Measurements from ENCODE around the gene DNAL4.

Gene DNAL4

DNA sequence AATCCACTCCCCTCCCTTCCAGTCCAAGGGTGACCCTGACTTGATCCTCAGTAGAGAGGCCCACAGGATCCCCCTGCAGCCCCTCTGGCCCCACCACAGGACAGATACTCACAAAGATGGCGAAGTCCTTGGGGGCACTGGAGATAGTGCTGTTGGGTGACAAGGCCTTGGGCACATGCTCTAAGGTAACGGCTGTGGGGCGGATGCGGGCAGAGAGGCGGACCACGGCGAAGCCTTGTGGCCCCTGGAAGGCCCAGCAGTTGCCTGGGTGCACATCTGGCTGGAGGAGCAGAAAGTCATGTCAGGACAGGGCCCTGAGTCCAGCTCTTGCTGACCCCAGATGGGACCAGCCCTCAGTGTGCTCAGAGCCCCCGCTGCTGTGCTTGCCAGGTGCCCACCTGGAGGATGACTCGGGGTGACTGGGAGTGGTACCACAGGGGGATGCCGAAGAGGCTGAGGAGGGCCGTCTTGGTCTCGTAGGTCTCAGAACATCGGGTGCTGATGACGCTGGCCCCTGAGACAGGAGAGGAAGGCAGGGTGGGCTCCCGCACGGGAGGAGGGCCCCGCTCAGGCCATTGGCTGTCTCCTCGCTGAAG is 55.4 kb downstream of the DNAL4 start:
- FAIRE-seq = no peak

DNA sequence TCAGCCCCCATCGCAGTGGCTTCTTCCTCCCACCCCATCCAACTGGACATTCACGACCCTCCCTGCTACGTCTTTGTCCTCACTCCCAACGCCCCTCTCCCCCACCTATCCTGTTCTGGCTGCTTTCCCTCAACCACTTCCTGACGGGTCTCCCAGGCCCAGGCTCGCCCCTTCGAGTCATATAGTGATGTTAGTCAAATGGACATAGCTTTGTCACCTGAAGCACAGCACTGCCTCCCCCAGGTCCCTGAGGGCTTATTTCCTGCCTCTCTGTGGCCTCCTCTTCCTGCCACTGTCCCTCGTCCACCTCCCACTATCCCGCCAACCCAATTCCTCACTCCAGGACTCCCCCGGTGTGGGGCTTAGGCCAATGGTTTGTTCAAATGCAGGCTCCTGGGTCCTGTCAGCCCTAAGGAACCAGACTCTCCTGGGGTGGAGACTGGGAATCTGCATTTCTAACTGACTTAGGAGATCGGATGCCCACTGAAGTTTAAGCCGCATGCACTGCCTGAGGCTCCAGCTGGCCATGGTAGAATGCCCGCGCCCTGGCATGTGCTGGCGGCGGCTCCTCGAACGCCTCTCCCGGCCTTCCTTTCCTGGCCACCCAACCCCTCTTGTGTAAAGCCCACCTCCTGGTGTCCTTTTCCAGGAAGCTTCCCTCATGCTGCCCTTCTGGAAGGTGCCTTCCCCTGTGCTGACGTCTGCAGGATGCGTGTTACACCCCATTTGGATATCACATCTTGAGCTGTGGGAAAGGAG is 56.5 kb downstream of the DNAL4 start:
- FAIRE-seq = no peak

DNA sequence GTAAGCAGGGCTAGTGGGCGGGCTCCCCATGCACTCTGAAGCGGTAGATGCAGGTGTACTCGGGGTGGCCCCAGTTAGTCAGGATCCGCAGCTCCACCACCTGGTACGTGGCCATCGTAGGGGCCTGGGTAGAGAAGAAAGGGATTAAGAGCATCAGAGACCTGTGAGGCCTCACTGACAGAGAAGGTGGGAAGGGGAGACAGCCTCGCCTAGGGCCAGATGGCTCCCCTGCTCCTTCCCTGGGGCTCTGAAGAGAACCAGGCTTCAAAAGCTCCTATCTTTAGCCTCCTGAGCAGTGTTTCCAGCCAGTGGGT is 57.7 kb downstream of the DNAL4 start:
- no peak for FAIRE-seq

DNA sequence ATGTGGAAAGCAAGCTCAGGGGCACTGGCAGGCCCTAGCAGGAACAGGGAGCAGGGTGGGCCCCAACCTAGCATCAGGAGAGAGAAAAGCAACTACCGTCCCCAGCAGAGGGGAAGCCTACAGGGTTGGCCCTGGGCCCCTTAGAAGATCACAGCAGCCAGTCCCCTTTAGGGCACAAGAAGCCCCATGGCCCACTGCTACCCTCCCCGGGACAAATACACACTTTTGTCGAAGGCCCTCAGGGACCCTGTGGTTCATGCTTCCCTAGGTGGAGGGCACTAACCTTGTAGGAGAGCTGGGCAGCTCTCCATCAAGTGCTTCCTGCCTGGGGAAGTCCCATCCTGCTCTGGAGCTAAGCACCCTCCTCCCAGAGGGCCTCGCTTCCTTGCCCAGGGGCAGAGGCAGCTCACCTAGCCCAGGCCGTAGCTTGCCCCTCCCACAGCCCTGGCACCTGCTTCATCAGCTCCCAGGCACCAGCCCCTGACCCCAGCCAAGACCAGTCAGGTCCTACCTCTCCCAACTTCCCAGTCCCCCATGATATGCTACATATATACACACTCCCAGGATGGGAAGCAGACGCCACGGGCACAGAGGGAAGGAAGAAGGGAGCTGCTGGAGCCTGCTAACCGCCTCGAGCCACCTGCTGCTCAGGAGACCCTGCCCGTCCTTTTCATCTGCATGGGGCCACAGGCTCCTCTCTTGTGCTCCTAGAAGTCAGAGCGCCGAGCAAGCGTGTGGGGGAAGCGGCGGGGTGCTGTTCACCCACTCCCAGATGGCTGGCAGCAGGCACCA is 58.3 kb downstream of the DNAL4 start:
- FAIRE-seq = no peak

DNA sequence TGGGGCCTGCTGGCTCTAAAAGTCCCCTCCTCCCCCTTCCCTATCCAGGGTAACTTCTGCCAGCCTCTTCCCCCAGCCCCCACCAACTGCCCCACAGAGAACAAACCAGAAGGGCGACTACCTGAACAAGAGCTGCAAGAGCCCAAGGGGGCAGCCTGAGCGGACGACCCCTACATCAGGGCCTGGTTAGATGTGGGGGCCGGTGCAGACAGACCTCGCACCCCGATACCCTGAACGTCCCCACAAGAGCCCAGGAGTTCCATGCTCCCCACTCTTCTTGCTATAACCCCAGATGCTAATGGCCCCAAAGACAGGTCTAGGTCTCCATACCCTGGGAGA is 58.8 kb downstream of the DNAL4 start:
- no peak for FAIRE-seq

DNA sequence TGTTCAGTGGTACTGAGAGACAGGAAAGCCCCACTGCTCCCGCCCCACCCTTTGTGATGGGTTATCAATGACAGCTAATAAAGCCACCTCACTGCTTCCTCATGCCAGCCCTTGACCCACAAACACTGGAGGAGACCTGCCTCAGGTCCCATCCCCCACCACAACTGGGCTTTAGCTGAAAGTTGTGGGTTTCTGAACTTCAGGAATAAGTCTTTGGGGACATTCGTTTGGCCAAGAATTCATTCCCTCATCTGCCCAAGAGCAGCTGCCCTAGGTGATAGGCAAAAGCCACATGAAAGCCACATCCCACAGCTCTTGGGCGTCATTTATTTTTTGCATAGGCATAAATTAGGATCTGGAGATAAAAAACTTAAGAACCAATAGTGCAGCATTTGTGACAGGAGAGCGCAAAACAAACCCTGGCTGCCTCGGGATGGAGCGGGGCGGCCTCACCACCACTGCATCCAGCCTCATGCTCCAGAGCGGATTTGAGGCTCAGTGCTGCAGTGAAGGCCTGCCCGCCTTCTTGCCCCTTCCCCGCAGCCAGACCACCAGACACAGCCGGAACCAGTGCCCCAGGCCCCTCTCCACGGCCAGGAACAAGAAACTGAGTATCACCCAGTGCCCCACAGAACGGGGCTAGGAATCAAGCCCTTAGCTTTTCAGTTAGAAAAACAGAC is 59.4 kb downstream of the DNAL4 start:
- FAIRE-seq = no peak

DNA sequence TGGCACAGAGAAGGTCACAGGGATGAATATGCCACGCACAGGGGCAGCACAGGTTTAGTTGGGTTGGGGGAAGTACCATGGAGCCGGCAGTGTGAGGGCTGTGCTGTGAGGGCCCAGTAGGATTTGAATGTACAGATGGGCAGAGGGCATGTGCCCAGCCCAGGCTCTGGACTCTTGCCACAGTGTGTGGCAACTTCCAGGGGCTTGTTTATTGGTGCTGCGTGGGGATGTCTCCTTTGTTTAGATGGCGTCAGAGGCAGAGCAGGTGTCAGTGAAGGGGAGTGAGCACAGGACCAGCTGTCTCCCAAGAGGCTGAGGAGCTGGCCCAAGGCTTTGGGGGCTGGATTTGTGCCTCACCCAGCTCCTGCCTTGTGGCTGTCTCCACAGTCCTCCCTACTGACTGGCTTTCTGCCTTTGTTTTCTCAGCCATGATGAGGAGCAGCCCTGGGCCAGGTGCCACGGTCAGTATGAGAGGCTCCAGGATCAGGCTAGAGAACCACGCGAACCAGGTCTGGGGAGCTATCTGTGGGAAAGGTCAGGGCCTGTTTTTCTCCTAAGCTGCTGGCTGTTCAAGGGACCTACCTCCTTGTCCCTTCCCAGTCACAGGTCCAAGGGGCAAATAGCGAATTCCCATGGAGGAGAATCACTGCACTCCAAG is 60.1 kb downstream of the DNAL4 start:
- no peak for FAIRE-seq

DNA sequence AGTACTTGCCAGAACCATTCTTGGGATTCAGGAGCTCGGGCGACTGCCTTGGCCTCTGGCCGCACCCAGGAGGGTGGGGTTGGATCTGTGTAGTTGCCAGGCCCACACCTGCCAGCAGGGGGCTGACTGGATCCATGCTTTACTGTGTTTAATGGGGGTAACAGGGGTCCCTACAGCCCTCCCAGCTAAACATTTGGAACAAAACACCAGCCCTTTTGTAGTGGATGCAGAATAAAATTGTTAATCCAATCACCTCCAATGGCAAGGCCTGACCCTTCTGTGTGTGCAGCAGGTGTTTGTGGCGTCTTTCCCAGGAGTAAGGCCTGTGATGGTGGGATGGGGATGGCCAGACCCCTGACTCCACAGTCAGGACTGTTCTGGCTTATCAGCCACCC is 60.6 kb downstream of the DNAL4 start:
- no peak for FAIRE-seq

DNA sequence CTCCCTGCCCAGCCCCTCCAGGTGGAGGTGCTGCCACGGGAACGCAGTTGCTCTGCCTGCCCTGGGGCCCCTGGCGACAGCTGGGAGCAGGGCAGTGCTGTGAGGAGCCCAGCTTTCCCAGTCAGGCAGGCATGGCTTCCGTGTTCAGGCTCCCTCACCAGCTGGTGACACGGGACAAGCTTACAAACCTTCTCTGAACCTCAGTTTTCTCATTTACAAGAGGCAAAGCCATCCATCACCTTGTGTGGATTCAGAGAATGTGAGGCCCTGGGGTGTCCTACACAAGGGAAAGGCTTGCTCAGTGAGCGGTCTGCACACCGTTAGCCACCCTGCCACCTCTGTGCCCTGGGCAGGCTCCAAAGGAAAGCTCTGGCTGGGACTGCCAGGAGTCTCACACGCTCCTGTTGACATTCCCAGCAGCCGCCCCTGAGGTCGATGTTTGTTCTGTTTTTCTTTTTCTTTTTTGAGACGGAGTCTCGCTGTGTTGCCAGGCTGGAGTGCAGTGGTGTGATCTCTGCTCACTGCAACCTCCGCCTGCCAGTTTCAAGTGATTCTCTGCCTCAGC is 61.6 kb downstream of the DNAL4 start:
- no peak for FAIRE-seq

DNA sequence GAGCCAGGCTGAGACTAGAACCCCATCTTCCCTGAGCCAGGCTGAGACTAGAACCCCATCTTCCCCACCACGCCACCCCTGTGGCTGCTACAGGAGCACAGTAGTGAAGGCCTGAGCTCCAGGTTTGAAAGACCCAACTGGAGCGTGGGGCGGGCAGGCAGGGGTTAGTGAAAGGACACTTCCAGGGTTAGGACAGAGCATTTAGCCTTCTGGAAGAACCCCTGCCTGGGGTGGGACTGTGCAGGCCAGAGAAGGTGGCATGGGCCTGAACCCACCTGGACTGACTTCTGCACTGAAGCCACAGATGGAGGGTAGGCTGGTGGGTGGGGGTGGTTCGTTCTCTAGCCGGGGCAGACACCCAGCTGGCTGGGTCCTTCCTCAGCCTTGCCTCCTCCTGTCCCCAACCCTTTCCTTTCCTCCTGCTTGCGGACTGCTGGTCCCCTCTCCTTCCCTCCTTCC is 62.2 kb downstream of the DNAL4 start:
- FAIRE-seq = no peak

DNA sequence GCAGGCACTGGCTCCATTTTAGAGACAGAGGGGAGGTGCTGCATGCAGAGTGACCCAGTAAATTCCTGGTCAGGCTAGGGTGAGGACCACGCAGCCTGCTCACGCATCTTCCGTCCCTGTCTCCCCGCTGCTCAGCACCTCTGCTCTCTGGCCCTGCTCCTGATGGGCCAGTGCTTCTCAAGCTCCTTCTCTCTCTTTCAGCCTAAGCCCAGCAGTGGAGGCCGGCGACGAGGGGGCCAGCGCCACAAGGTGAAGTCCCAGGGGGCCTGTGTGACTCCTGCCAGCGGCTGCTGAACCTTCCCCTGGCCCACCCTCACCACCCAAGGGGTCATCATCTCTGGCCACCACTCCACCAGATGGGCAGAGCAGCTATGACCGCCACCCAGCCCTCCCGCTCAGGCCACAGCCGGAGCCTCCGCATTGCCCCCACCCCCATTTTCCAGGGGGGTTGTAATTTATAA is 63.5 kb downstream of the DNAL4 start:
- no peak for FAIRE-seq

DNA sequence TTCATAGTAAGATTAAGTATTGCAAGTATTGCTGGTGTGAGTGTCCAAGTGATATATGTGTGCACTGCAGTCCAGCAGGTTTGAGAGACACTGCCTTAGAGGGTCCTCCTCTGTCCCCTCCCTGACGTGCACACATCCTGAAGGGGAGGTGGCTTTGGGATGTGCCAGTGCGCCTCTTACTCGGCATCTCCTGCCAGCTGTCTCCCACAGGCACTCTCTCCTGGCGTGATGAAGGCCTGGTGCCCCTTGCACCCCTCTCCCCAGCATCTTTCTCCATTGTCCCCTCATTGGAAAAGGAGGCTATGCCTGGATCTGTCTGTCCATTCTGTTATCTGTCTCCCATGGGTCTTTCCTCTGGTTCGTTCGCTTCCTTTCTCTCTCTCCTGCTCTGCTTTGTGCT is 64.0 kb downstream of the DNAL4 start:
- FAIRE-seq = no peak

DNA sequence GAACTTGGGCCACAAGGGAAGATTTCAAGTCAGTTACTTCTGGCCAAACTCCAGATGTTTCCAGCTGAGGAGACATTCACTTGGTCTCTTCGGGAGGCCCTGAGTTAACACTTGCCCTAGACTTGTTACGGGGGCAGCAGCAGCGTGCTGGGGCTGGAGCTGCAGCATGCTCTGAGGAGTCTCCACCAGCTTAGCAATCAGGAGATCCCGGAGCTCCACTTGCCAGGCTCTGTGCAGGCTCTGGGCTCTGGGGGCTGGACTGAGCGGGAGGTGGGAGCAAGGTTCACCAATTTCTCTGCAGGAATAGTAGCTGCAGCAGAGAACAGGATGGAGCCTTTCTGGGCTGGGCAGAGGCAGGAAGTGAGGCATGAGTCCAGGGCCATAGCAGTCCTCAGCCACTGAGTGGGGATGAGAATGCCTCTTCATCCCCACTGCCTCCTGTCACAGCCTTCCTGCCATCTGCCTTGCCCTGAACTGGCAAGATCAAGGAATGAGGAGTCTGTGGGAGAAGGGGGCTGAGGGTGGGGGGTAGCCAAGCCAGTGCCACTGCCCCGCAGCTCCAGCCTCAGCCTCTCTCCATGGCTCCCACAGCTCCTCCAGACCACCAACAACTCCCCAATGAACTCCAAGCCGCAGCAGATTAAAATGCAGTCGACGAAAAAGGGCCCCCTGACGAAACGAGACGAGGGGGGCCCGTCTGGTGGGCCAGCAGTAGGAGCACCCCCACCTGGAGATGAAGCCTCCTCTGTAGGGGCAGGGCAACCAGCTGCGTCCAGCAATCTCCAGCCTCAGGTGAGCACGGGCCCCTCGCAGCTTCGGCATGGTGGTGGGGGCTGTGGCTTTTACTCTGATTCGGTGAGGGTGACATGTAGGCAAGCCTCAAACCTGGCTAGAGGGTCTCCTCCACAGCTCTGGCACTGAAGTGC is 64.8 kb downstream of the DNAL4 start:
- no peak for FAIRE-seq

Measured in A204.1 (cell line).